Retinal pigment epithelial cell (primary cell): Measurements from ENCODE around the gene PLD6.

Experiments
- DNase-seq: peaks from one replicate; pipeline ENCODE4 v3.0.0-alpha.2; 2010; ENCODE audit warnings: low read depth
- H3K4me3 ChIP-seq: 2 replicates; pipeline ENCODE4 v1.5.1; 2011; ENCODE audit warnings: mild to moderate bottlenecking, low read length, control low read depth, moderate library complexity
- TF ChIP-seq, protein P1 (sequence below): conservative IDR thresholded peaks from 2 replicates; pipeline ENCODE4 v1.5.1; 2011; ENCODE audit warnings: low read depth, low read length, control low read depth, inconsistent platforms

PLD6 gene

GRCh38 chr17:17175917-17176316, 30.2 kb downstream of the PLD6 start:
- TF ChIP-seq, protein P1, sequence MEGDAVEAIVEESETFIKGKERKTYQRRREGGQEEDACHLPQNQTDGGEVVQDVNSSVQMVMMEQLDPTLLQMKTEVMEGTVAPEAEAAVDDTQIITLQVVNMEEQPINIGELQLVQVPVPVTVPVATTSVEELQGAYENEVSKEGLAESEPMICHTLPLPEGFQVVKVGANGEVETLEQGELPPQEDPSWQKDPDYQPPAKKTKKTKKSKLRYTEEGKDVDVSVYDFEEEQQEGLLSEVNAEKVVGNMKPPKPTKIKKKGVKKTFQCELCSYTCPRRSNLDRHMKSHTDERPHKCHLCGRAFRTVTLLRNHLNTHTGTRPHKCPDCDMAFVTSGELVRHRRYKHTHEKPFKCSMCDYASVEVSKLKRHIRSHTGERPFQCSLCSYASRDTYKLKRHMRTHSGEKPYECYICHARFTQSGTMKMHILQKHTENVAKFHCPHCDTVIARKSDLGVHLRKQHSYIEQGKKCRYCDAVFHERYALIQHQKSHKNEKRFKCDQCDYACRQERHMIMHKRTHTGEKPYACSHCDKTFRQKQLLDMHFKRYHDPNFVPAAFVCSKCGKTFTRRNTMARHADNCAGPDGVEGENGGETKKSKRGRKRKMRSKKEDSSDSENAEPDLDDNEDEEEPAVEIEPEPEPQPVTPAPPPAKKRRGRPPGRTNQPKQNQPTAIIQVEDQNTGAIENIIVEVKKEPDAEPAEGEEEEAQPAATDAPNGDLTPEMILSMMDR, result no peak
- no peak overlapping the region for H3K4me3 ChIP-seq
- DNase-seq, result no peak

DNA sequence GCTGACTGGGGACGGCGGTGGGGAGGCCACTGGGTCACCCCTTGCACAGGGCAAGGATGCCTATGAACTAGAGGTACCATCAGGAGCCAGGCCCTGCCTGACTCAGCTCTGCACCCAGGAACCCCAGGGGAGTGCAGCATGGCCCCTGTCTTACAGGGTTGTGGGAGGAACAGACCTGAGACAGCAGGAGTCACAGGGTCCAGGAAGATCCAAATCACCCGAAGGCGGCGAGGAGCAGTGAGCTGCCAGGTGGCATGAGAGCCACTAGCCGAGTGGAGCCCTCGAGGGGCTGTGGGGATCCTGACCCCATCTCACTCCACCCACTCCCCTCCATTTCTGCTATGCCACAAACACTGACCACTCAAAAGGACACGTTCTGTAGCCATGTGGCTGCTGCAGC, 30.8 kb downstream of the PLD6 start:
- H3K4me3 ChIP-seq, result no peak overlapping the region
- TF ChIP-seq, protein P1, result no peak
- DNase-seq, result no peak

GRCh38 chr17:17173921-17174320, 32.2 kb downstream of the PLD6 start:
- no peak overlapping the region for H3K4me3 ChIP-seq
- TF ChIP-seq, protein P1, result no peak
- no peak for DNase-seq

GRCh38 chr17:17172990-17173389, 33.1 kb downstream of the PLD6 start:
- TF ChIP-seq, protein P1, result no peak
- no peak overlapping the region for H3K4me3 ChIP-seq
- no peak for DNase-seq

- no peak for DNase-seq
- H3K4me3 ChIP-seq, result no peak overlapping the region
- TF ChIP-seq, protein P1, result peak; percentile 11
Observed at GRCh38 chr17:17172001-17172939, 33.9 kb downstream of the PLD6 start.

GRCh38 chr17:17171186-17171585, 34.9 kb downstream of the PLD6 start:
- TF ChIP-seq, protein P1, result no peak
- no peak for DNase-seq
- H3K4me3 ChIP-seq, result no peak overlapping the region
